K562 (cell line): ENCODE results near the gene B3GNT7.
"Not testable (repeated sequence)": the region's sequence is repeated elsewhere in the genome, so short reads cannot be mapped to it uniquely, and the experiment has no call there.

ENCODE experiments used
- BRCA1 ChIP-seq, 2 experiments: fragments of 450-650 bp in 1 of 2; sonication (generic) in 1 of 2; formaldehyde crosslinking in 1 of 2; IDR thresholded peaks; 2 replicates each; pipeline versions ENCODE4 v1.5.0 to v1.6.1; 2017 to 2020; ENCODE audit warnings: mild to moderate bottlenecking in 1 of 2, missing genetic modification reagents in 1 of 2
- NR2C2 ChIP-seq, 2 experiments: fragments of 200-800 bp in 1 of 2; sonication (Bioruptor generic) in 1 of 2; sonication (generic) in 1 of 2; formaldehyde crosslinking in 1 of 2; IDR thresholded peaks; 2 replicates each; pipeline versions ENCODE4 v1.6.1 to v1.8.0; 2016 to 2022; ENCODE audit warnings: mild to moderate bottlenecking in 1 of 2, missing compliant biosample characterization in 1 of 2, missing genetic modification characterization in 1 of 2, missing genetic modification reagents in 1 of 2

DNA sequence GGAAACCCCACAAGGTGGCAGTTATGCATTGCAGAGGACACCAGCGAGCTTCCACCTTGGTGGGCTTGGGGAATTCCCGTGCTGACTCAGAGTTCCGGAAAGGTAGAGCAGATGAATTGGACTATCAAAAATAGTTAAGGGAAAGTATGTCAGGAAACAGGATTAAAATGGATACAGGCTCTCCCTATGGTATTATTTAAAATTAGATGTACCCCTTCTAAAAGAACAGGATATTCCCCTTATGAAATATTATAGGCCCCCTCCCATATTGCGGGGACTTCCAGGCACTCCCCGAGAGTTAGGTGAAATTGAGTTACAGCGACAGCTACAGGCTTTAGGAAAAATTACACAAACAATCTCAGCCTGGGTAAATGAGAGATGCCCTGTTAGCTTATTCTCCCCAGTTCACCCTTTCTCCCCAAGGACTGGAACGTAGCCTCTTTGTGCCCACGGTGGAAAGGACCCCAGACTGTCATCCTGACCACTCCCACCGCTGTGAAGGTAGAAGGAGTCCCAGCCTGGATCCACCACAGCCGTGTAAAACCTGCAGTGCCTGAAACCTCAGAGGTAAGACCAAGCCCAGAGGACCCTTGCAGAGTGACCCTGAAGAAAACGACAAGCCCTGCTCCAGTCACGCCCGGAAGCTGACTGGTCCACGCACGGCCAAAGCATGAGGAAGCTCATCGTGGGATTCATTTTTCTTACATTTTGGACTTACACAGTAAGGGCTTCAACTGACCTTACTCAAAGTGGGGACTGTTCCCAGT is 10.3 kb downstream of the B3GNT7 start:
- not testable (repeated sequence) for TF ChIP-seq BRCA1 (IDR thresholded peaks at IDR 0.05); BRCA1 (CRISPR knock-in tag; IDR thresholded peaks at IDR 0.05); NR2C2 (CRISPR knock-in tag; IDR thresholded peaks at IDR 0.05); NR2C2 (tag; IDR thresholded peaks at IDR 0.05)
